ENCODE results near the gene NEU4. TPM values are rescaled to one million over a fixed set of nuclear protein-coding genes. Genes with fewer than 3 reads are reported as not detected.
"Not testable (repeated sequence)": the region's sequence is repeated elsewhere in the genome, so short reads cannot be mapped to it uniquely, and the experiment has no call there.

NEU4 gene
- total RNA-seq, 2 experiments from 2014 or later, result 0.31 to 0.36 TPM

GRCh38 chr2:241814643-241815476 is 5.9 kb downstream of the NEU4 start:
- Mint-ChIP-seq H3K4me3 (no peak overlapping the region), H3K9me3 (no peaks in the 10 kb centered on the region), H3K27ac (no peak overlapping the region), H3K27me3 (no peaks in the 10 kb centered on the region), H3K36me3 (no peaks in the 10 kb centered on the region), H3K4me1 (ENCODE audit: low read depth) (peaks cover 9% of the 10 kb centered on the region)
- intact Hi-C loops (cut with micrococcal nuclease), result no loop called here
- peak; percentile 4 for DNase-seq
- CTCF ChIA-PET, result no interaction called here
- POLR2A ChIA-PET, result no interaction called here

- Mint-ChIP-seq H3K4me1 (ENCODE audit: low read depth) (peaks cover 9% of the 10 kb centered on the region), H3K9me3 (no peaks in the 10 kb centered on the region), H3K36me3 (no peaks in the 10 kb centered on the region), H3K27me3 (no peaks in the 10 kb centered on the region), H3K4me3 (no peak overlapping the region), H3K27ac (no peak overlapping the region)
- DNase-seq, result peak; percentile 5
- intact Hi-C loops (cut with micrococcal nuclease), result no loop called here
- ChIA-PET POLR2A (no interaction called here), CTCF (no interaction called here)
These were observed 6.8 kb downstream of the NEU4 start for GRCh38 chr2:241815477-241816430.

GRCh38 chr2:241816431-241817121 is 7.6 kb downstream of the NEU4 start:
- no peaks in the 10 kb centered on the region for H3K36me3 Mint-ChIP-seq
- H3K9me3 Mint-ChIP-seq, result no peaks in the 10 kb centered on the region
- POLR2A ChIA-PET, result no interaction called here
- H3K27ac Mint-ChIP-seq, result no peak overlapping the region
- H3K4me1 Mint-ChIP-seq (ENCODE audit: low read depth), result peaks cover 13% of the 10 kb centered on the region
- H3K27me3 Mint-ChIP-seq, result no peaks in the 10 kb centered on the region
- CTCF ChIA-PET, result no interaction called here
- no peak overlapping the region for H3K4me3 Mint-ChIP-seq
- DNase-seq, result peak; percentile 3
- intact Hi-C loops (cut with micrococcal nuclease), result no loop called here

- ChIA-PET CTCF (no interaction called here), POLR2A (no interaction called here)
- Mint-ChIP-seq H3K27ac (no peak overlapping the region), H3K27me3 (no peaks in the 10 kb centered on the region), H3K4me1 (ENCODE audit: low read depth) (peaks cover 16% of the 10 kb centered on the region), H3K9me3 (no peaks in the 10 kb centered on the region), H3K36me3 (no peaks in the 10 kb centered on the region), H3K4me3 (no peak overlapping the region)
- intact Hi-C loops (cut with micrococcal nuclease), result no loop called here
- DNase-seq, result peak; percentile 17
These were observed 8.3 kb downstream of the NEU4 start for GRCh38 chr2:241817126-241817820.

- POLR2A ChIA-PET; intact Hi-C loops (cut with micrococcal nuclease); H3K9me3 Mint-ChIP-seq; CTCF ChIA-PET; H3K27me3 Mint-ChIP-seq; H3K4me3 Mint-ChIP-seq; DNase-seq; H3K36me3 Mint-ChIP-seq; H3K27ac Mint-ChIP-seq: not testable (repeated sequence)
- H3K4me1 Mint-ChIP-seq (ENCODE audit: low read depth), result peaks cover 21% of the 10 kb centered on the region
These were observed 8.8 kb downstream of the NEU4 start for GRCh38 chr2:241817821-241818215.

- Mint-ChIP-seq H3K4me3 (no peak overlapping the region), H3K9me3 (no peaks in the 10 kb centered on the region), H3K27me3 (no peaks in the 10 kb centered on the region), H3K4me1 (ENCODE audit: low read depth) (peaks cover 24% of the 10 kb centered on the region), H3K27ac (no peak overlapping the region), H3K36me3 (peaks cover 2% of the 10 kb centered on the region)
- ChIA-PET CTCF (no interaction called here), POLR2A (no interaction called here)
- peak; percentile 2 for DNase-seq
- intact Hi-C loops (cut with micrococcal nuclease), result no loop called here
These were observed 9.4 kb downstream of the NEU4 start for GRCh38 chr2:241818229-241818942.

GRCh38 chr2:241818943-241819270 is 9.9 kb downstream of the NEU4 start:
- H3K4me3 Mint-ChIP-seq, result no peak overlapping the region
- POLR2A ChIA-PET, result no interaction called here
- CTCF ChIA-PET, result no interaction called here

GRCh38 chr2:241819947-241820624 is 11.1 kb downstream of the NEU4 start:
- H3K36me3 Mint-ChIP-seq; H3K27me3 Mint-ChIP-seq; H3K27ac Mint-ChIP-seq; H3K4me3 Mint-ChIP-seq; H3K9me3 Mint-ChIP-seq; intact Hi-C loops (cut with micrococcal nuclease); POLR2A ChIA-PET: not testable (repeated sequence)
- peak; percentile 5 for DNase-seq
- CTCF ChIA-PET, result interaction anchor here (0.8 kb wide), 1 partner anchor 373 kb away, joined by 3 read pairs; no protein-coding TSS in a partner anchor
- H3K4me1 Mint-ChIP-seq (ENCODE audit: low read depth), result peaks cover 21% of the 10 kb centered on the region

More at GRCh38 chr2:241818943-241819270, 9.9 kb downstream of the NEU4 start:
- Mint-ChIP-seq H3K36me3 (peaks cover 3% of the 10 kb centered on the region), H3K27ac (no peak overlapping the region), H3K9me3 (peaks cover 4% of the 10 kb centered on the region), H3K27me3 (peaks cover 3% of the 10 kb centered on the region), H3K4me1 (ENCODE audit: low read depth) (peaks cover 23% of the 10 kb centered on the region)
- peak; percentile 4 for DNase-seq
- intact Hi-C loops (cut with micrococcal nuclease), result no loop called here

GRCh38 chr2:241820625-241821384 is 11.8 kb downstream of the NEU4 start:
- peaks cover 21% of the 10 kb centered on the region for H3K4me1 Mint-ChIP-seq (ENCODE audit: low read depth)
- H3K9me3 Mint-ChIP-seq, result peaks cover 11% of the 10 kb centered on the region
- ChIA-PET CTCF (interaction anchor here (0.8 kb wide), 1 partner anchor 374 kb away, joined by 3 read pairs; no protein-coding TSS in a partner anchor), POLR2A (no interaction called here)
- intact Hi-C loops (cut with micrococcal nuclease), result no loop called here
- no peak overlapping the region for H3K4me3 Mint-ChIP-seq
- H3K27ac Mint-ChIP-seq, result peak overlapping the region; percentile 64
- peak; percentile 5 for DNase-seq
- H3K36me3 Mint-ChIP-seq, result peaks cover 3% of the 10 kb centered on the region
- peaks cover 5% of the 10 kb centered on the region for H3K27me3 Mint-ChIP-seq

- H3K27me3 Mint-ChIP-seq, result peaks cover 5% of the 10 kb centered on the region
- peak; percentile 26 for DNase-seq
- ChIA-PET CTCF (no interaction called here), POLR2A (no interaction called here)
- H3K27ac Mint-ChIP-seq, result peak overlapping the region; percentile 64
- peak overlapping the region; percentile 51 for H3K4me3 Mint-ChIP-seq
- peaks cover 18% of the 10 kb centered on the region for H3K9me3 Mint-ChIP-seq
- peaks cover 21% of the 10 kb centered on the region for H3K4me1 Mint-ChIP-seq (ENCODE audit: low read depth)
- intact Hi-C loops (cut with micrococcal nuclease), result no loop called here
- peaks cover 8% of the 10 kb centered on the region for H3K36me3 Mint-ChIP-seq
These were observed 12.7 kb downstream of the NEU4 start for GRCh38 chr2:241821460-241822263.

Data from activated CD4-positive, alpha-beta memory T cell treated with anti-CD3 and anti-CD28 coated beads for 36 hours (primary cell).